Gastrocnemius medialis (tissue), 4 donors: Measurements from ENCODE around the gene ADIRF.

Experiments used
- CTCF ChIP-seq, 5 experiments: fragments of 450-650 bp in 3 of 5; fragments of 200-600 bp in 2 of 5; sonication (generic) in 2 of 5; IDR thresholded peaks in 4 of 5; conservative IDR thresholded peaks in 1 of 5; 1 replicate in 4 of 5; 2 replicates in 1 of 5; pipeline ENCODE4 v1.5.1; 2016 to 2019; ENCODE audit warnings: antibody characterized with exemption in 5 of 5, mild to moderate bottlenecking in 3 of 5, moderate library complexity in 3 of 5
- POLR2A ChIP-seq, 2 donors: fragments of 450-650 bp; IDR thresholded peaks; one replicate each; pipeline ENCODE4 v1.6.1; 2017; ENCODE audit warnings: antibody characterized with exemption in 2 of 2, mild to moderate bottlenecking in 2 of 2, moderate library complexity in 2 of 2

GRCh38 chr10:86944031-86944419 is 24.3 kb upstream of the ADIRF start:
- TF ChIP-seq CTCF (IDR thresholded peaks at IDR 0.05 in 4 of 5, conservative IDR thresholded peaks at IDR 0.05 in 1 of 5) (no peak), POLR2A (IDR thresholded peaks at IDR 0.05) (no peak)
